ENCODE results near the gene JAKMIP1.
"Not testable (repeated sequence)": the region's sequence is repeated elsewhere in the genome, so short reads cannot be mapped to it uniquely, and the experiment has no call there.

JAKMIP1 gene

GRCh38 chr4:6141021-6141420 lies 59.3 kb downstream of the JAKMIP1 start:
- DNase-seq: not testable (repeated sequence)

- DNase-seq: no peak
Measured at GRCh38 chr4:6137747-6138135, 62.6 kb downstream of the JAKMIP1 start.

- no peak for DNase-seq
Measured at GRCh38 chr4:6137027-6137746, 63.2 kb downstream of the JAKMIP1 start.

- no peak for DNase-seq
Measured at GRCh38 chr4:6134612-6135220, 65.6 kb downstream of the JAKMIP1 start.

- no peak for DNase-seq
Measured at GRCh38 chr4:6132716-6133115, 67.6 kb downstream of the JAKMIP1 start.

- DNase-seq: peak; percentile 7
Measured at GRCh38 chr4:6128221-6128850, 72.0 kb downstream of the JAKMIP1 start.

GRCh38 chr4:6126971-6127745 lies 73.2 kb downstream of the JAKMIP1 start:
- DNase-seq: no peak

GRCh38 chr4:6125103-6125651 lies 75.2 kb downstream of the JAKMIP1 start:
- no peak for DNase-seq

GRCh38 chr4:6124386-6125102 lies 75.8 kb downstream of the JAKMIP1 start:
- no peak for DNase-seq

GRCh38 chr4:6123976-6124375 lies 76.4 kb downstream of the JAKMIP1 start:
- DNase-seq: no peak

- no peak for DNase-seq
Measured at GRCh38 chr4:6123541-6123940, 76.8 kb downstream of the JAKMIP1 start.

- DNase-seq: no peak
Measured at GRCh38 chr4:6123116-6123515, 77.2 kb downstream of the JAKMIP1 start.

- no peak for DNase-seq
Measured at GRCh38 chr4:6122496-6122895, 77.9 kb downstream of the JAKMIP1 start.

GRCh38 chr4:6121941-6122340 lies 78.4 kb downstream of the JAKMIP1 start:
- DNase-seq: no peak

- no peak for DNase-seq
Measured at GRCh38 chr4:6121276-6121850, 79.0 kb downstream of the JAKMIP1 start.

GRCh38 chr4:6120361-6120760 lies 80.0 kb downstream of the JAKMIP1 start:
- no peak for DNase-seq

GRCh38 chr4:6119507-6120020 lies 80.8 kb downstream of the JAKMIP1 start:
- no peak for DNase-seq

- DNase-seq: no peak
Measured at GRCh38 chr4:6118201-6118600, 82.1 kb downstream of the JAKMIP1 start.

- DNase-seq: peak; percentile 6
Measured at GRCh38 chr4:6116696-6117285, 83.6 kb downstream of the JAKMIP1 start.

- no peak for DNase-seq
Measured at GRCh38 chr4:6115746-6116586, 84.4 kb downstream of the JAKMIP1 start.

GRCh38 chr4:6115342-6115741 lies 85.0 kb downstream of the JAKMIP1 start:
- no peak for DNase-seq
